Measurements from ENCODE around the gene KCNK13. TPM values are rescaled to one million over a fixed set of nuclear protein-coding genes. Genes with fewer than 3 reads are reported as not detected.

KCNK13 gene
- total RNA-seq, 1 experiment from 2014 or later: 0.17 TPM

DNA sequence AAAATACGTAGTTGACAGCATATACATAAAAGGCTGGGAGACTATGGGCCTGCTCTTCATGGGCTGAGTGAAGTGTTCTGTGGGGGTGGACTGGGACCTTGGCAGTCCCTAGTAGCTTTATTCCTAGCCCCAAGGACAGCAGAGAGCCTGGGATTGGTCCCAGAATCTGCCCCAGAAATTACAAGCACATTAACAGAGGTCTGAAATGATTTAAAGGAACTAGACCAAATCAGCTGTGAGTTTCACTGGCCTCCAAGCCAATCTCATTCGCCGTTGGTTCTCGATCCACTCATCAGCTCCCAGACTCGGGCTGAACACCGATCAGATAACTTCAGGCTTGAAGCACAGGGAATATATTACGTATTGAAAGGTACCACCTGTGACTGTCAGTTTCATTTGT is 117.6 kb downstream of the KCNK13 start:
- DNase-seq (ENCODE audit: low spot score) (no peak), ATAC-seq (no peak)
- no peak for TF ChIP-seq MYBL2 (CRISPR knock-in tag; IDR thresholded peaks at IDR 0.05)
- TF ChIP-seq STAT6 (CRISPR knock-in tag; conservative IDR thresholded peaks at IDR 0.05; ENCODE audit: low read depth): no peak
- no peak for TF ChIP-seq NFE2L1 (CRISPR knock-in tag; IDR thresholded peaks at IDR 0.05)
- TF ChIP-seq, protein P1, sequence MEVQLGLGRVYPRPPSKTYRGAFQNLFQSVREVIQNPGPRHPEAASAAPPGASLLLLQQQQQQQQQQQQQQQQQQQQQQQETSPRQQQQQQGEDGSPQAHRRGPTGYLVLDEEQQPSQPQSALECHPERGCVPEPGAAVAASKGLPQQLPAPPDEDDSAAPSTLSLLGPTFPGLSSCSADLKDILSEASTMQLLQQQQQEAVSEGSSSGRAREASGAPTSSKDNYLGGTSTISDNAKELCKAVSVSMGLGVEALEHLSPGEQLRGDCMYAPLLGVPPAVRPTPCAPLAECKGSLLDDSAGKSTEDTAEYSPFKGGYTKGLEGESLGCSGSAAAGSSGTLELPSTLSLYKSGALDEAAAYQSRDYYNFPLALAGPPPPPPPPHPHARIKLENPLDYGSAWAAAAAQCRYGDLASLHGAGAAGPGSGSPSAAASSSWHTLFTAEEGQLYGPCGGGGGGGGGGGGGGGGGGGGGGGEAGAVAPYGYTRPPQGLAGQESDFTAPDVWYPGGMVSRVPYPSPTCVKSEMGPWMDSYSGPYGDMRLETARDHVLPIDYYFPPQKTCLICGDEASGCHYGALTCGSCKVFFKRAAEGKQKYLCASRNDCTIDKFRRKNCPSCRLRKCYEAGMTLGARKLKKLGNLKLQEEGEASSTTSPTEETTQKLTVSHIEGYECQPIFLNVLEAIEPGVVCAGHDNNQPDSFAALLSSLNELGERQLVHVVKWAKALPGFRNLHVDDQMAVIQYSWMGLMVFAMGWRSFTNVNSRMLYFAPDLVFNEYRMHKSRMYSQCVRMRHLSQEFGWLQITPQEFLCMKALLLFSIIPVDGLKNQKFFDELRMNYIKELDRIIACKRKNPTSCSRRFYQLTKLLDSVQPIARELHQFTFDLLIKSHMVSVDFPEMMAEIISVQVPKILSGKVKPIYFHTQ (CRISPR knock-in tag; IDR thresholded peaks at IDR 0.05): no peak
- no peak for TF ChIP-seq ZNF281 (CRISPR knock-in tag; IDR thresholded peaks at IDR 0.05)
- TF ChIP-seq ATF3 (CRISPR knock-in tag; conservative IDR thresholded peaks at IDR 0.05): no peak
- TF ChIP-seq IRF1 (CRISPR knock-in tag; IDR thresholded peaks at IDR 0.05): no peak
- no peak for TF ChIP-seq RELA (CRISPR knock-in tag; IDR thresholded peaks at IDR 0.05; ENCODE audit: borderline replicate concordance)
- TF ChIP-seq, protein P2, sequence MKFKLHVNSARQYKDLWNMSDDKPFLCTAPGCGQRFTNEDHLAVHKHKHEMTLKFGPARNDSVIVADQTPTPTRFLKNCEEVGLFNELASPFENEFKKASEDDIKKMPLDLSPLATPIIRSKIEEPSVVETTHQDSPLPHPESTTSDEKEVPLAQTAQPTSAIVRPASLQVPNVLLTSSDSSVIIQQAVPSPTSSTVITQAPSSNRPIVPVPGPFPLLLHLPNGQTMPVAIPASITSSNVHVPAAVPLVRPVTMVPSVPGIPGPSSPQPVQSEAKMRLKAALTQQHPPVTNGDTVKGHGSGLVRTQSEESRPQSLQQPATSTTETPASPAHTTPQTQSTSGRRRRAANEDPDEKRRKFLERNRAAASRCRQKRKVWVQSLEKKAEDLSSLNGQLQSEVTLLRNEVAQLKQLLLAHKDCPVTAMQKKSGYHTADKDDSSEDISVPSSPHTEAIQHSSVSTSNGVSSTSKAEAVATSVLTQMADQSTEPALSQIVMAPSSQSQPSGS (CRISPR knock-in tag; IDR thresholded peaks at IDR 0.05; ENCODE audit: borderline replicate concordance, low read depth): no peak
- TF ChIP-seq, protein P3, sequence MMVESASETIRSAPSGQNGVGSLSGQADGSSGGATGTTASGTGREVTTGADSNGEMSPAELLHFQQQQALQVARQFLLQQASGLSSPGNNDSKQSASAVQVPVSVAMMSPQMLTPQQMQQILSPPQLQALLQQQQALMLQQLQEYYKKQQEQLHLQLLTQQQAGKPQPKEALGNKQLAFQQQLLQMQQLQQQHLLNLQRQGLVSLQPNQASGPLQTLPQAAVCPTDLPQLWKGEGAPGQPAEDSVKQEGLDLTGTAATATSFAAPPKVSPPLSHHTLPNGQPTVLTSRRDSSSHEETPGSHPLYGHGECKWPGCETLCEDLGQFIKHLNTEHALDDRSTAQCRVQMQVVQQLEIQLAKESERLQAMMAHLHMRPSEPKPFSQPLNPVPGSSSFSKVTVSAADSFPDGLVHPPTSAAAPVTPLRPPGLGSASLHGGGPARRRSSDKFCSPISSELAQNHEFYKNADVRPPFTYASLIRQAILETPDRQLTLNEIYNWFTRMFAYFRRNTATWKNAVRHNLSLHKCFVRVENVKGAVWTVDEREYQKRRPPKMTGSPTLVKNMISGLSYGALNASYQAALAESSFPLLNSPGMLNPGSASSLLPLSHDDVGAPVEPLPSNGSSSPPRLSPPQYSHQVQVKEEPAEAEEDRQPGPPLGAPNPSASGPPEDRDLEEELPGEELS (CRISPR knock-in tag; IDR thresholded peaks at IDR 0.05): no peak
- TF ChIP-seq ZBTB21 (CRISPR knock-in tag; IDR thresholded peaks at IDR 0.05; ENCODE audit: borderline replicate concordance): no peak
- CTCF ChIA-PET: no interaction called here
- Mint-ChIP-seq H3K27me3 (ENCODE audit: low read depth) (peaks cover 20% of the 10 kb centered on the region), H3K27ac (no peak overlapping the region), H3K4me3 (no peak overlapping the region), H3K4me1 (no peaks in the 10 kb centered on the region), H3K9me3 (peaks cover 9% of the 10 kb centered on the region), H3K36me3 (no peaks in the 10 kb centered on the region)
- POLR2A ChIA-PET: no interaction called here
